GM12878 (cell line): ENCODE results near the gene FGR. TPM values are rescaled to one million over a fixed set of nuclear protein-coding genes. Genes with fewer than 3 reads are reported as not detected.
"Not testable (repeated sequence)": the region's sequence is repeated elsewhere in the genome, so short reads cannot be mapped to it uniquely, and the experiment has no call there.

Experiments
- ATAC-seq: fragments of 200-7000 bp; cut with Tn5 transposase; 3 replicates; pipeline ENCODE4 v1.9.1; 2020; ENCODE audit warnings: mild to moderate bottlenecking, moderate library complexity
- BruUV-seq: library from RNA; stranded (reverse); fragments of 400-500 nt; replicated peaks from 2 replicates; lab custom pipeline; 2021; lab: Mats Ljungman, UMichigan
- CTCF ChIA-PET: fragments of 300-600 bp; sonication (Branson Sonifier 250); formaldehyde crosslinking; extraction: SDS; loops from one replicate; lab custom pipeline; 2021; ENCODE audit warnings: inconsistent platforms; lab: Yijun Ruan, JAX
- POLR2A ChIA-PET: fragments of 350-600 bp; formaldehyde crosslinking; extraction: SDS; loops from one replicate; lab custom pipeline; 2021; ENCODE audit warnings: inconsistent platforms; lab: Charles Lee
- RAD21 ChIA-PET: fragments of 300-600 bp; sonication (Branson Sonifier 250); formaldehyde crosslinking; loops from one replicate; lab custom pipeline; 2023; ENCODE audit warnings: antibody characterized with exemption; ENCODE audit not compliant: unreplicated experiment; lab: Charles Lee
- SMC1A ChIA-PET: fragments of 300-600 bp; sonication (Branson Sonifier 250); formaldehyde crosslinking; loops from one replicate; lab custom pipeline; 2023; ENCODE audit not compliant: unreplicated experiment, uncharacterized antibody; lab: Charles Lee
- DNase-seq: peaks from one replicate; pipeline ENCODE4 v3.0.0-alpha.2; 2011; ENCODE audit warnings: low read depth, low spot score
- FAIRE-seq: peaks from 3 replicates; lab custom pipeline; 2011; peaks lifted over from hg19 to GRCh38; lab: Jason Lieb, UNC
- H2AFZ ChIP-seq: 2 replicates; pipeline ENCODE4 v1.6.0; 2011; ENCODE audit warnings: low read depth, low read length, control low read depth; ENCODE audit not compliant: control insufficient read depth
- H3K27ac ChIP-seq: 2 replicates; pipeline ENCODE4 v1.5.1; 2011; ENCODE audit warnings: control low read depth; ENCODE audit not compliant: control insufficient read depth, insufficient read depth
- H3K27me3 ChIP-seq, 2 experiments: replicated peaks in 1 of 2; 2 replicates each; pipeline versions ENCODE4 v1.6.0 to v1.6.1; 2011; ENCODE audit warnings: low read length in 1 of 2; ENCODE audit not compliant: control insufficient read depth in 2 of 2, insufficient read depth in 2 of 2
- H3K36me3 ChIP-seq, 2 experiments: 2 replicates each; pipeline ENCODE4 v1.5.1; 2011; ENCODE audit warnings: low read length in 1 of 2; ENCODE audit not compliant: control insufficient read depth in 2 of 2, insufficient read depth in 2 of 2
- H3K4me1 ChIP-seq: 2 replicates; pipeline ENCODE4 v1.6.1; 2011; ENCODE audit warnings: mild to moderate bottlenecking, low read length, moderate library complexity, mixed read lengths; ENCODE audit not compliant: control insufficient read depth, insufficient read depth
- H3K4me2 ChIP-seq: 2 replicates; pipeline ENCODE4 v1.6.0; 2011; ENCODE audit warnings: control low read depth; ENCODE audit not compliant: control insufficient read depth, insufficient read depth
- H3K4me3 ChIP-seq: fragments of 200-600 bp; sonication (generic); 2 replicates; pipeline ENCODE4 v1.5.1; 2016
- H3K79me2 ChIP-seq: 2 replicates; pipeline ENCODE4 v1.6.0; 2011; ENCODE audit warnings: low read length; ENCODE audit not compliant: control insufficient read depth, insufficient read depth
- H3K9ac ChIP-seq: 2 replicates; pipeline ENCODE4 v1.8.0; 2011; ENCODE audit warnings: low read length, control low read depth, mixed read lengths; ENCODE audit not compliant: control insufficient read depth, insufficient read depth
- H3K9me3 ChIP-seq: replicated peaks from 3 replicates; pipeline ENCODE4 v1.5.1; 2011; ENCODE audit warnings: mild to moderate bottlenecking, low read length; ENCODE audit not compliant: control insufficient read depth, insufficient read depth
- H4K20me1 ChIP-seq: 2 replicates; pipeline ENCODE4 v1.6.0; 2011; ENCODE audit not compliant: control insufficient read depth, insufficient read depth
- DPF2 ChIP-seq: fragments of 450-650 bp; IDR thresholded peaks from 2 replicates; pipeline ENCODE4 v1.6.1; 2017; ENCODE audit warnings: mild to moderate bottlenecking
- MLLT1 ChIP-seq: fragments of 450-650 bp; IDR thresholded peaks from 2 replicates; pipeline ENCODE4 v1.6.1; 2016; ENCODE audit warnings: mild to moderate bottlenecking
- ZNF622 ChIP-seq: fragments of 450-650 bp; IDR thresholded peaks from 2 replicates; pipeline ENCODE4 v1.6.1; 2017; ENCODE audit warnings: mild to moderate bottlenecking, inconsistent platforms
- WGBS: methylation state at CpG from one replicate; pipeline ENCODE4 v1.1.6; 2016; ENCODE audit warnings: low lambda C conversion rate; ENCODE audit not compliant: insufficient replicate concordance, insufficient coverage; ENCODE audit errors: missing lambda C conversion rate; 5-methylcytosine and 5-hydroxymethylcytosine counted together
- in situ Hi-C: fragments of 300-500 bp; cut with MboI; formaldehyde crosslinking; loops from 9 replicates; pipeline ENCODE4 v1.14.3; 2018; ENCODE audit warnings: mixed read lengths
- intact Hi-C: fragments of 100-400 bp; cut with micrococcal nuclease; formaldehyde crosslinking; loops from one replicate; pipeline ENCODE4 v1.14.2; 2022; ENCODE audit not compliant: unreplicated experiment
- polyA plus RNA-seq, 11 experiments: library from polyadenylated mRNA; depleted of rRNA in 4 of 11; unstranded in 6 of 11; stranded (reverse) in 5 of 11; fragments of >200 nt; fragmentation: Nextera tagmentation in 4 of 11; fragmentation: Illumina TruSeq in 1 of 11; extraction: Ambion mirVana in 4 of 11; extraction: Trizol in 1 of 11; gene quantifications; 1 replicate in 1 of 11; 2 replicates in 10 of 11; pipeline versions ENCODE4 v1.2.1 to v1.2.3, GENCODE V29; 2011 to 2016; ENCODE audit warnings: inconsistent platforms in 2 of 11, missing spikeins in 2 of 11, low read depth in 1 of 11
- total RNA-seq, 4 experiments: library from RNA; depleted of rRNA in 3 of 4; stranded (reverse); fragments of >200 nt in 3 of 4; fragmentation: Illumina TruSeq in 1 of 4; extraction: Trizol in 1 of 4; gene quantifications; 2 replicates each; pipeline versions ENCODE4 v1.2.1 to v1.2.3, GENCODE V29; 2013 to 2021

The FGR gene
- total and polyA plus RNA-seq, 10 of the 15 experiments (the other 5 are each of a cell fraction or from before 2014, with no cell fraction given): 10.9 to 193 (median 74.7) TPM

- no peak overlapping the region for H3K4me3 ChIP-seq
- ChIA-PET POLR2A (interaction anchor here (0.7 to 6.3 kb wide), 9 partner anchors 9 to 152 kb away, joined by 3 to 68 read pairs (median 7); partner anchors contain the start of gene STX12), RAD21 (interaction anchor here (1.2 to 17.1 kb wide), 5 partner anchors 11 to 48 kb away, joined by 3 to 183 read pairs (median 8); no protein-coding TSS in a partner anchor), CTCF (interaction anchor here (0.8 to 17.2 kb wide), 10 partner anchors 9 to 65 kb away, joined by 3 to 208 read pairs (median 5); partner anchors contain the start of genes AHDC1 and IFI6), SMC1A (interaction anchor here (1.8 to 10.2 kb wide), 4 partner anchors 9 to 41 kb away, joined by 5 to 114 read pairs (median 80); no protein-coding TSS in a partner anchor)
- DNase-seq: no peak
- TF ChIP-seq DPF2 (no peak), ZNF622 (no peak), MLLT1 (no peak)
- no peak overlapping the region for H3K9ac ChIP-seq
- ATAC-seq: no peak
- peaks cover 39% of the 10 kb centered on the region for H3K79me2 ChIP-seq
- peaks cover 13 to 17% of the 10 kb centered on the region in 2 experiments; a peak in 3 of 4 replicates for H3K36me3 ChIP-seq
- H4K20me1 ChIP-seq: no peaks in the 10 kb centered on the region
- in situ Hi-C loops: no loop called here
- WGBS: 78% methylated on average over 7 of the region's 7 CpGs
- no peaks in the 10 kb centered on the region for H3K27me3 ChIP-seq
- no peak for FAIRE-seq
- no peak overlapping the region for H2AFZ ChIP-seq
- BruUV-seq: no TSS peak
- peak overlapping the region; percentile 21; the same call in 1 of the 2 replicates for H3K4me2 ChIP-seq
- H3K27ac ChIP-seq: no peak overlapping the region; the same call in 1 of the 2 replicates
- intact Hi-C loops: no loop called here
- peaks cover 47% of the 10 kb centered on the region for H3K4me1 ChIP-seq
- H3K9me3 ChIP-seq: no peaks in the 10 kb centered on the region
Observed at GRCh38 chr1:27621051-27621920, 13.7 kb downstream of the FGR start.

- DNase-seq, H2AFZ ChIP-seq, BruUV-seq, H3K27ac ChIP-seq, in situ Hi-C loops, H3K27me3 ChIP-seq, intact Hi-C loops, H4K20me1 ChIP-seq, FAIRE-seq, ATAC-seq, H3K9me3 ChIP-seq, H3K9ac ChIP-seq: not testable (repeated sequence)
- H3K36me3 ChIP-seq: peaks cover 19 to 26% of the 10 kb centered on the region in 2 experiments; a peak in 3 of 4 replicates
- peak overlapping the region; percentile 13; the same call in 1 of the 2 replicates for H3K4me2 ChIP-seq
- POLR2A ChIA-PET: interaction anchor here (0.6 to 6.3 kb wide), 10 partner anchors 9 to 623 kb away, joined by 3 to 68 read pairs (median 8); partner anchors contain the start of gene STX12
- 98% methylated on average over 7 of the region's 7 CpGs for WGBS
- H3K4me1 ChIP-seq: peaks cover 44% of the 10 kb centered on the region
- RAD21 ChIA-PET: interaction anchor here (0.5 to 17.1 kb wide), 8 partner anchors 9 to 199 kb away, joined by 3 to 183 read pairs (median 12); no protein-coding TSS in a partner anchor
- peaks cover 26% of the 10 kb centered on the region for H3K79me2 ChIP-seq
- CTCF ChIA-PET: interaction anchor here (0.8 to 17.2 kb wide), 13 partner anchors 10 to 287 kb away, joined by 3 to 208 read pairs (median 5); partner anchors contain the start of genes AHDC1 and IFI6
- H3K4me3 ChIP-seq: 0 out of 2 replicates have a peak overlapping the region, but pooled peaks have one; percentile 12
- SMC1A ChIA-PET: interaction anchor here (0.9 to 10.2 kb wide), 5 partner anchors 10 to 42 kb away, joined by 5 to 114 read pairs (median 71); no protein-coding TSS in a partner anchor
Observed at GRCh38 chr1:27619782-27620438, 15.1 kb downstream of the FGR start.
